Fibroblast of peridontal ligament (primary cell): Measurements from ENCODE around the gene ME3.
"Not testable (repeated sequence)": the region's sequence is repeated elsewhere in the genome, so short reads cannot be mapped to it uniquely, and the experiment has no call there.

Experiments used
- DNase-seq: peaks from one replicate; pipeline ENCODE4 v3.0.0-alpha.2; 2010; ENCODE audit errors: extremely low read depth

The ME3 gene

GRCh38 chr11:86435711-86436110 lies 236.7 kb downstream of the ME3 start:
- DNase-seq: no peak

- DNase-seq: not testable (repeated sequence)
Observed at GRCh38 chr11:86433361-86434095, 238.9 kb downstream of the ME3 start.

DNA sequence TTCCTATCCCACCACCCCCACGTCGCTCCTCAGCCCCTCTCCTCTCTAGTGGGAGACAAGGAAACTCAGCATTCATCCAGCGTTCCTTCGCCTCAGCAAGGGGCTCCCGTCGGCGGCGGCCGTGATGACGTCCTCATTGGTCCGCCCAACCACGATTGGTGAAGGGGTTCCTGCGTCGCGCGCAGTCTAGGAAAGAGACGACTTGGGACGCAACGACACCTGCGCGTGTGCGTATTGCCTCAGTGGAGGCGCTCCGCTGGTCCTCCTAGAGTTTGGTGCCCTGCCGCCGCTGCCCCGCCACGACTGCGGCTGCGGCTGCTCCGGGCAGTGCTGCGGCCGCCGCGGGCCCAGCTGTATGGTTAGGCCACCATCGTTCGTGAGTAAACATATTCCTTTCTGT lies 241.2 kb downstream of the ME3 start:
- no peak for DNase-seq

DNA sequence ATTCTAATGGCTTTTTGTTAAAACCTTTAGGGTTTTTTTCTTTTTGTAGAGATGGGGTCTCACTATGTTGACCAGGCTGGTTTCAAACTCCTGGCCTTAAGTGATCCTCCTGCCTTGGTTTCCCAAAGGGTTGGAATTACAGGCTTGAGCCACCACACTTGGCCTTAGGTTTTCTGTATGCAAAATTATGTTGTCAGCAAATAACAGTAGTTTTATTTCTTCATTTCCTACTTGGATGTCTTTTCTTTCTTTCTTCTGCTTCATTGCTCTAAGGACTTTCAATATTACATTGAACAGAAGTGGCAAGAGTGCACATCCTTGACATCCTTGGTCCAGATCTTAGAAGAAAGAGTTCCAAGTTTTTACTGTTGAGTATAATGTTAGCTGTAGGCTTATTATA lies 245.0 kb downstream of the ME3 start:
- no peak for DNase-seq

DNA sequence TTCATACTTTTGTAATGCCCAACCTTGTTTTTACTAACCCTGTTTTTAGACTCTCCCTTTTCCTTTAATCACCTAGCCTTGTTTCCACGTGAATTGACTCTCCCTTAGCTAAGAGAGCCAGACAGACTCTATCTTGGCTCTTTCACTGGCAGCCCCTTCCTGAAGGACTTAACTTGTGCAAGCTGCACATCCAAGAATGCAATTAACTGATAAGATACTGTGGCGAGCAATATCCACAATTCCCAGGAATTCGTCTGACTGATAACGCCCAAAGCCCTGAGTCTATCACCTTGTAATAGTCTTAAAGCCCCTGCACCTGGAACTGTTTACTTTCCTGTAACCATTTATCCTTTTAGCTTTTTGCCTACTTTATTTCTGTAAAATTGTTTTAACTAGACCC lies 248.9 kb downstream of the ME3 start:
- not testable (repeated sequence) for DNase-seq

DNA sequence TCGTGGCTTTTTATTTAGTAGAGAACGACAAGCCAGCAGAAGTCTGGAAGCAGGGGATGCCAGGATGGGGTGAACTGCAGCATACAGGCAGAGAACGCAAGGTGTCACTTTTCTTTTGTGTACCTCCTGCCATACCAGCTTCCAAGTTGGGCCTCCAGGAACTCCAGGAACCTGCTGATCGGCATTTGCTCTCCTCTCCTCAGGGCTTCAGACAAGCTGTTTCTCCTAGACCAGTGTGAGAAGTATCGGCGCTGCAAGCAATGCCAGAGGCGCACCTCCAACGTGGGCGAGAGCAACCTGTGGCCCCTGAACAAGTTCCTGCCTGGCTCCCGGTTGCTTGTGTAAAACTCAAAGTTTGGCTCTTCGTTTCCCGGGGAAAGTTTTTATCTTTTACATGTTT lies 250.0 kb downstream of the ME3 start:
- no peak for DNase-seq

DNA sequence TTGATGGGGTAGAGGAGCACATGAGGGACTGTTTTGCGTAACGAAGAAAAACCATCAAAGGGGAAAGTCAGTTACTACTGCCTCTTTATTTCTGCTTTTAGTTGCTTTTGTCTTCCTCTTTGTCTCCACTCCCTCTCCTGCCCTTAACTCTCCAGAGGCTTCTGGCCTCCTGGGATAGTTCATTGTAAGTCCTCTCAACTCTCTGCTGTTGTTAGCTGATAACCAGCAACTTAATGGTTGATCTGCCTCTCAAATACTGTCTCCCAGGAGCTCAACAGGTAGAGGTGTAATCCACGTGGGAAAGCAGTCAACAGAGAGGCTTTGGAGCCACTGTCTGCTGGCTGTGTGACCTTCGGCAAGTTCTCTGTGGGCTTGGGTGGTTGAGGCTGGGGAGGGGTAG lies 250.5 kb downstream of the ME3 start:
- DNase-seq: no peak

DNA sequence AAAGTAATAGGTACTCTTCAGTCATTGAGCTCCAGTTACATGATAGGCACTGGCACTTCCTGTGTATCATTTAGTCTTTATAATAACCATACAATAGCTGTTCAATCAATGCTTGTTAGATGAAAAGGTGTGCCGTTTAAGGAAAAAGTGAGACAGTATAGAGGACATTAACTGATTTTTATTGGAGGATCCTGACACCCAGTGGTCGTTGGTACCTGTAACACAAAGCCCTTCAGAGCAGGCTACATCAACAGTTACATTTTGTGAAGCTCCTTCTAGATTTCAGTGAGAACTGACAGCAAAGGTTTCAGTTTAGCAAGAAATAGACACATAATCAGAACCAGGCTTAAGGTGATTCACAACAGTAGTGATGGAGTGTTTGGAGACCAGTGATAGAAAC lies 253.5 kb downstream of the ME3 start:
- DNase-seq: peak; percentile 43

DNA sequence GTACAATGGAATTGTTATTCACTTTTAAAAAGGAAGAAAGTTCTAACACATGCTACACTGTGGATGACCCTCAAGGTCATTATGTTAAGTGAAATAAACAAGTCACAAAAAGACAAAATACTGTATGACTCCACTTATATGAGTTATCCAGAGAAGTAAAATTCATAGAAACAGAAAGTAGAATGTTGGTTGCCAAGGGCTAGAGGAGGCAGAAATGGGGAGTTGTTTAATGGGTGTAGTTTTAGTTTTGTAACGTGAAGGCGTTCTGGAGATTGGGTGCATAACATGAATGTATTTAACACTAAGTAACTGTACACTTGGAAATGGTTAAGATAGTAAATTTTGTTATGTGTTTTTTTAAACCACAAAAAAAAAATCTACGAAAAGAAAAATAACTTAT lies 253.9 kb downstream of the ME3 start:
- no peak for DNase-seq

- DNase-seq: no peak
Observed at GRCh38 chr11:86418106-86418505, 254.3 kb downstream of the ME3 start.

GRCh38 chr11:86416951-86417350 lies 255.5 kb downstream of the ME3 start:
- not testable (repeated sequence) for DNase-seq

GRCh38 chr11:86416494-86416893 lies 255.9 kb downstream of the ME3 start:
- peak; percentile 25 for DNase-seq

- DNase-seq: no peak
Observed at GRCh38 chr11:86415026-86415425, 257.4 kb downstream of the ME3 start.

DNA sequence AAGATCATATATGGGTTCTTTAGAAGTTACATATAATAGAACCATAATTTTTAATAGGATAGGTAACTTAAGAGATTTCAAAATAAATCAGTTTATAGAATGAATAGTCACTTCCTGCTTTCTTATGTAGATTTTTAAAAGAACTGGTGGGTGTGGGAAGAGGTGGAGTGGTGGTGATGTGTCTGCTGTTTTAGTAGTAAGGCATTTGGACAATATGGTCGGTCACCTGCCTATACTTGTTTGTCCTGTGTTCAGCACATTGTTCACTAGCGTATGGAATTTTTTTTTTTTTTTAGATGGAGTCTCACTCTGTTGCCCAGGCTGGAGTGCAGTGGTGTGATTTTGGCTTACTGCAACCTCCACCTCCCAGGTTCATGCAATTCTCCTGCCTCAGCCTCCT lies 258.4 kb downstream of the ME3 start:
- no peak for DNase-seq

GRCh38 chr11:86408845-86409244 lies 263.6 kb downstream of the ME3 start:
- DNase-seq: no peak

GRCh38 chr11:86403458-86403857 lies 269.0 kb downstream of the ME3 start:
- no peak for DNase-seq

DNA sequence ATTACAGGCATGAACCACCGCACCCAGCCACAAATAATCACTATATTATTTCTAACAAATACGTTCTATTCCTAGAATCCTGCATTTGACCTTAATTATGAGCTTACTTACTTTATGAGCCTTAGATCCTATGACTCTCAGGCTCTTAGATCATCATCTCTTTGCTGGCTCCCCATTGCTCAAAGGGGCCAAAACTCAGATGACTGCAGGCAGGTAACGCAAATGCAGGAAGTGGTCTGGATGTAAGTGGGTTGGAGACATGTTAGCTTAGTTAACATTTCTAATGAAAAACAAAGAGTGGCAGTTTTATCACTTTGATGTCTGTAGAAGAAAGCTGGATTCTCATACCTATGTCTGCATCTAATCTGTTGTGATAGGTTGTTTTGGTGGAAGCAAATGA lies 274.3 kb downstream of the ME3 start:
- DNase-seq: no peak

GRCh38 chr11:86397351-86397750 lies 275.1 kb downstream of the ME3 start:
- no peak for DNase-seq

DNA sequence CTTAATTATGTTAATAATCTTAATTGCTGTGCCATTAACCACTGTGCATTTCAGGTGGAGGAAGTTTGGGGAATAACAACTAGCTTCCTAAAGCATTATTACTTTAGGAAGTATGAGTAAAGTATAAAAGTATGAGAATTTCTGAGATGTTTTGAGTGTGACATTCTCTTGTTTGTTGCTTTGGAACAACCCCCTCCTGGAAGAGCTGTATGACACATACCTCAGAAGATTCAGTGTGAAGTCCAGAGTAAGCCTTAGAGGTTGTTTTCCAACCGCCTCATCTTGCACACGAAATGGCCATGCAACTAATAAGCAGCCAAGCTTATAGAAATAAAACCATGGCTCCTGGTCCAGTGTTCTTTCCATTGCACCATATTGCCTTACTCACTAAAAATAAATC lies 276.0 kb downstream of the ME3 start:
- DNase-seq: no peak

- DNase-seq: peak; percentile 35
Observed at GRCh38 chr11:86395061-86395551, 277.3 kb downstream of the ME3 start.
